OCI-LY3 (cell line): ENCODE measurements around the gene UBXN10.

Source experiments
- H2AFZ ChIP-seq: fragments of 200-600, 300-600 bp; shearing (Covaris generic); 2 replicates; pipeline ENCODE4 v1.6.0; 2014; ENCODE audit warnings: antibody characterized with exemption, low read depth, low read length
- H3K27ac ChIP-seq: fragments of 200-600, 300-600 bp; sonication (generic); 2 replicates; pipeline ENCODE4 v1.5.1; 2014; ENCODE audit warnings: mild to moderate bottlenecking, low read length, moderate library complexity, mixed read lengths
- H3K27me3 ChIP-seq: fragments of 200-600, 300-600 bp; sonication (generic); 2 replicates; pipeline ENCODE4 v1.6.1; 2014; ENCODE audit warnings: low read depth, low read length, mixed read lengths
- H3K36me3 ChIP-seq: fragments of 200-600, 300-600 bp; sonication (generic); replicated peaks from 2 replicates; pipeline ENCODE3; 2014; ENCODE audit warnings: low read depth, low read length, mixed read lengths
- H3K4me1 ChIP-seq: fragments of 300-600, 200-600 bp; sonication (generic); 2 replicates; pipeline ENCODE4 v1.6.1; 2014; ENCODE audit warnings: low read length, mixed read lengths
- H3K4me2 ChIP-seq: fragments of 200-600, 300-600 bp; sonication (generic); 2 replicates; pipeline ENCODE4 v1.6.1; 2014; ENCODE audit warnings: low read length, mixed read lengths
- H3K4me3 ChIP-seq: fragments of 300-600, 200-600 bp; sonication (generic); 2 replicates; pipeline ENCODE4 v1.5.1; 2014; ENCODE audit warnings: antibody characterized with exemption, mild to moderate bottlenecking, low read length, moderate library complexity
- H3K79me2 ChIP-seq: fragments of 300-600, 200-600 bp; shearing (Covaris generic); 2 replicates; pipeline ENCODE4 v1.6.1; 2014; ENCODE audit warnings: mild to moderate bottlenecking, low read length, mixed read lengths
- H3K9ac ChIP-seq: fragments of 300-600, 200-600 bp; shearing (Covaris generic); 2 replicates; pipeline ENCODE4 v1.6.0; 2014; ENCODE audit warnings: mild to moderate bottlenecking, low read length, moderate library complexity
- H3K9me3 ChIP-seq: fragments of 200-600, 300-600 bp; shearing (Covaris generic); 2 replicates; pipeline ENCODE4 v1.6.1; 2014; ENCODE audit warnings: low read length, mixed read lengths; ENCODE audit not compliant: insufficient read depth
- H4K20me1 ChIP-seq: fragments of 200-600, 300-600 bp; sonication (generic); 2 replicates; pipeline ENCODE4 v1.6.1; 2016; ENCODE audit warnings: low read length, mixed read lengths; ENCODE audit not compliant: insufficient read depth
- CTCF ChIP-seq: fragments of 200-600, 300-600 bp; sonication (generic); IDR thresholded peaks from 2 replicates; pipeline ENCODE4 v1.5.1; 2014; ENCODE audit warnings: antibody characterized with exemption, low read length, low read depth
- EZH2phosphoT487 ChIP-seq: fragments of 200-600 bp; shearing (Covaris generic); IDR thresholded peaks from 2 replicates; pipeline ENCODE4 v1.6.1; 2018; ENCODE audit warnings: antibody characterized with exemption, mixed run types, low read depth

The UBXN10 gene

GRCh38 chr1:20178634-20179370 lies 7.1 kb upstream of the UBXN10 start:
- Histone ChIP-seq H3K4me1 (peaks cover 3% of the 10 kb centered on the region; the same call in 1 of the 2 replicates), H2AFZ (no peak overlapping the region), H3K4me3 (no peak overlapping the region), H3K36me3 (no peaks in the 10 kb centered on the region), H3K27me3 (no peaks in the 10 kb centered on the region), H3K4me2 (no peak overlapping the region), H3K9me3 (no peaks in the 10 kb centered on the region), H3K27ac (no peak overlapping the region), H3K9ac (no peak overlapping the region), H3K79me2 (no peaks in the 10 kb centered on the region), H4K20me1 (no peaks in the 10 kb centered on the region)
- TF ChIP-seq EZH2phosphoT487 (no peak), CTCF (no peak)

- no peaks in the 10 kb centered on the region for H3K9me3 ChIP-seq
- H3K9ac ChIP-seq: no peak overlapping the region
- H4K20me1 ChIP-seq: no peaks in the 10 kb centered on the region
- no peaks in the 10 kb centered on the region for H3K27me3 ChIP-seq
- H3K4me2 ChIP-seq: no peak overlapping the region
- H3K4me1 ChIP-seq: peaks cover 3% of the 10 kb centered on the region; the same call in 1 of the 2 replicates
- no peak overlapping the region for H3K27ac ChIP-seq
- no peaks in the 10 kb centered on the region for H3K36me3 ChIP-seq
- H3K79me2 ChIP-seq: no peaks in the 10 kb centered on the region
- H2AFZ ChIP-seq: no peak overlapping the region
- H3K4me3 ChIP-seq: no peak overlapping the region
- TF ChIP-seq EZH2phosphoT487: no peak
- no peak for TF ChIP-seq CTCF
Measured at GRCh38 chr1:20179371-20180128, 6.3 kb upstream of the UBXN10 start.

GRCh38 chr1:20180129-20180843 lies 5.6 kb upstream of the UBXN10 start:
- H3K9ac ChIP-seq: no peak overlapping the region
- no peaks in the 10 kb centered on the region for H3K36me3 ChIP-seq
- no peak overlapping the region for H3K4me2 ChIP-seq
- H2AFZ ChIP-seq: no peak overlapping the region
- H3K4me3 ChIP-seq: no peak overlapping the region
- H3K27me3 ChIP-seq: no peaks in the 10 kb centered on the region
- peaks cover 4% of the 10 kb centered on the region for H3K4me1 ChIP-seq
- H3K79me2 ChIP-seq: no peaks in the 10 kb centered on the region
- H4K20me1 ChIP-seq: no peaks in the 10 kb centered on the region
- H3K9me3 ChIP-seq: no peaks in the 10 kb centered on the region
- H3K27ac ChIP-seq: no peak overlapping the region
- TF ChIP-seq CTCF (no peak), EZH2phosphoT487 (no peak)

- Histone ChIP-seq H3K9me3 (no peaks in the 10 kb centered on the region), H4K20me1 (no peaks in the 10 kb centered on the region), H3K4me1 (peaks cover 7% of the 10 kb centered on the region), H3K4me3 (no peak overlapping the region), H3K9ac (no peak overlapping the region), H3K27me3 (no peaks in the 10 kb centered on the region), H3K36me3 (no peaks in the 10 kb centered on the region), H3K79me2 (no peaks in the 10 kb centered on the region), H2AFZ (no peak overlapping the region), H3K27ac (no peak overlapping the region), H3K4me2 (no peak overlapping the region)
- TF ChIP-seq EZH2phosphoT487 (no peak), CTCF (no peak)
Measured at GRCh38 chr1:20180844-20181207, 5.1 kb upstream of the UBXN10 start.
